Anterior cingulate cortex (tissue), 58 donors: Measurements from ENCODE around the gene UNK.
"Not testable (repeated sequence)": the region's sequence is repeated elsewhere in the genome, so short reads cannot be mapped to it uniquely, and the experiment has no call there.

Experiments used
- DNase-seq, 58 donors: peaks; one replicate each; lab custom pipeline; 2025; lab: John Stamatoyannopoulos, UW

UNK gene

DNA sequence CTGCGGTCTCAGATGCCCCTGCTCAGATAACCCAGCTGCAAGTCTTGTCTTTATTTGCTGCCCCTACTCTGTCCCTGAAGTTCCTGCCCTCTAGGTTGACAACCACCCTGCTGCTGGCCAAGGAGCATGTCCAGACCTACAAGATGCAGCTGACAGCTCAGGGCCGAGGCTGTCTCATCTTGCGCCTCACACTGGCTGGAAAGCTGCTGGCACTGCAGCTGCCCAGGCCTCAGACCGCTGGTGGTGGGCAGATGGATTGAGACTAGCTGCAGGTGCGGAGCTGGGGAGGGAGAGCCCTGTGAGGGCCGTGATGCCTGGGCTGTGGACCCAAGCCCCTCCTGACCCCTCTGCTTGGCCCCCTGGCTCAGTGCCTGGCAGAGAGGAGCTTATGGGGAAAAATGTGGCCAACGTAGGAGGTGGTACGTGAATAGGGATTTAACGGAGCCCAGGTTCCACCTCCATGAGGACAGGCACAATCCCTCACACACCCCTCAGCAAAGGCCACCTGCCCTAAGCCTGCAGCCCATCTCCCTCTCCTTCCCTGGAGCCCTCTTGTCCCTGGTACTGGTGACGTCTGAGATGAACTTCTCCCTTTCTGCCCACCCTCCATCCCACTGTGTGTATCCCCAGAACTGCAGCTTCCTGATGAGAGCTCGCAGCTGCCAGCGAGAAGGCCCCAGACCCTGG is 11.3 kb upstream of the UNK start:
- DNase-seq: no peak

DNA sequence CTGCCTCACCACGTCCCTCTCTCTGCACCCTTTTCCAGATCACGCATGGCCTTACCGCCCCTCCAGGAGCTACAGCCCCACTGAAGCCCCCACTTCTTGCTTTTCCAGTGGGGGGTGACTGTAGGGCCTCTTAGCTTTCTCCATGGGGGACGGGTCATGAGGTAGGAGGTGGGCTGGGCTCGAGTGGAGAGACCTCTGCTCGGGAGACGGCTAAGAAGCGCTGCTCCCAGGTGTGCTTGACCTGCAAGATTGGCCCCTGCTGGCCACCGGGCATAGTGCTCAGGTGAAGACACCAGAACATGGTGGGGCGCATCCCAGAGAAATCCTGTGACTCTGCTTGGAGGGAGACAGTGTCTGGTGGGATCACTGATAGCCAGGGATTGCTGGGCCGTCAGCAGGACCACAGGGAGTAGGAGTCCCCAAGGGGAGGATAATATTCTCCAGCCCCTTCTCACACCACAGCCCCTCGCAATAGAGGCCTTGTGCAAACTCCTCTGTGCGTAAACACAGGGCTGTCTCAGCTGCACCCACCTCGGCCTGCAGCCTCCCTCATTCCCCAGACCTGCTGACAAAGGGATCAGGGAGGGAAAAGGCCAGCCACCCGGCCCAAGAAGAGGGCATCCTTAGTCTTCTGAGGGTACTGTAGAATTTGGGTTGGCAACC is 10.7 kb upstream of the UNK start:
- no peak for DNase-seq

DNA sequence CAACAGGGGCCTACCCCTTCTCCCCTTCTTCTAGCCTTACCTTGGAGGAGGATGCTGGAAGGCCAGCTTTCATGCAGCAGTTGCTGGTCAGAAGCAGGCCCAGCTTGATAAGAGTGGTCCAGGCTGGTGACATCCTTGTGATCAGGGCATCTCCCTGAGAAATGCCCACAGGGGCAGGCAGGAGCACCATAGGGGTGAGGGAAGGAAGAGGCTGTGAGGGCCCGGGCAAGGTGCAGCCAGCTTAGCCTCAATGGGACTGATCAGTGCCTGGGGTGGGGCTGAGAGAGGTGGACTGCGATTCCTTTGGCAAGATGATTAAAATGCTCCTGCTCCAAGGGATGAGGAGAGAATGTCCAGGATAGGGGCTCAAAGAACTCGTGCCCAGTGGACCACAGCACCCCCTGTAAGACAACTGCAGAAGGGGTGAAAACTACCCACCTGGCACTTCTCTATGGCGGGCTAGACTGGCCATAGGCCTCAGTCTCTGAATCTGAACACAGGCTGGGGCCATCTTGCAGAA is 10.1 kb upstream of the UNK start:
- DNase-seq: no peak

DNA sequence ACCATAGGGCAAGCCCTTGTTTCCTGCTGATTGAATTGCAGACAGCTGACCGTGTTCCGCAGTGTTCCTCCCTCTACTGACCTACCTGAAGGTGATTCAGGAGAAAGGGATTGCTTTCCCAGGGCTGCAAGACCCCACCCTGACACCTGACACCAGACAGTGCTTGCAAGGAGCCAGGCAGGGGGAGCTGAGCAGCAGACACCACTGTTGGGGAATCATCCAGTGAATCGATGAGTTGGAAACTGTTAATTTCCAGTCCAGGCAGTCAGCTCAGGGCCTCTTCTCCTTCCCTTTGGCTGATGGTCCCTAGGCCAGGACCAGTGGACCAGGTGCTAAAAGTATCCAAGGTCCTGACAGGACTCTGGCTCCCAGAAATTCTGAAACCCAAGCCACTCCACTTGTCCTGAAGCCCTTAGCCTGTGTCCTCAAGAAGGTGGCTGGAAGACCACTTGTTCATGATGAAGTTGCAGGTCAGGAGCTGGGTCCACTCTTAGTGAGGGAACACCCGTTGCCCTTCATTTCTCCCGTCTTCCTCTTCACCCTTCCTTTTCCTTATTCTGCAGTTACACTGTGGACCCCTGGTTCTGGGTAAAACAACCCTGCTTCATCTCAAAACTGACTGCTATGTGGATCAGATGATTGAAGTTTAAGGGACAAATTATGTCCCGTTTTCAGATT is 9.5 kb upstream of the UNK start:
- DNase-seq: no peak

DNA sequence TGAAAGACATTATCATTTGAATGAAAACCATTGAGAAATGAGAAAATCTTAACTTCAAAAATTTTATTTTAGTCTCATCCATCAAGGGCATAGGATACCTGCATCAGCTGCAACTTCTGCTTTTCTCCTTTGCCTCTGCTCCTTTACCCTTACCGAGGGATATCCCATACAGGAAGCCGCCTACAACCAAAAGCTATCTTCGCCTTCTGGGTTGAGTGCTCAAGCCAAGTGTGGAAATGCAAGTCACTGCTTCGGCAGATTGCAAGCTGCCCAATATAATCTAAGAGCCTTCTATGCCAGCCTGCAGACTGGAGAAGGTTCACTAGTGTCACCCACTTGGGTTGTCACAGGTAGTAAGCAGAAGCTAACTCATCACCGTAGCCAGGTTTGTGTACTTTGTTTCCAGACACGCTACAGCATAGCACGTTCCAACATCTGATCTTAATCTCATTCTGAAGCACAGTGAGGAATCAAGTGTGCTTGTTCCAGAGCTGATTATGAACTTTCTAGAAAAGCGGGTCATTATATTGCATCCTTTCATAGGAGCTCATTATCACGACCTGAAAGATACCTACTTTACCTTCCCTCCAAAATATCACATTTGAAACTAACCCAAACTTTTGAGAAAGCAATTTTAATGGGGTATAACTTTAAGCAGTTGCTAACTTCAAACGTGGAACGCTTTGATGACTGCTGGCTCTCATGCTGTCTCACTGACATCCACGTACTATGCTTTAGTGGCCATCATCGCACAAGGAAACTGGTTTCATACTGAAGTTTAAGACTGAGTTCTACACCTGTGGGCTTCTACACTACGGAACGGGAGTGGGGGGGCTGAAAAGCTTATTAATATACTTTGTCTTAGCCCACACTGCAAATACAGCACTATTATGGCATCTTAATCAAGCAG is 8.0 kb upstream of the UNK start:
- no peak for DNase-seq

DNA sequence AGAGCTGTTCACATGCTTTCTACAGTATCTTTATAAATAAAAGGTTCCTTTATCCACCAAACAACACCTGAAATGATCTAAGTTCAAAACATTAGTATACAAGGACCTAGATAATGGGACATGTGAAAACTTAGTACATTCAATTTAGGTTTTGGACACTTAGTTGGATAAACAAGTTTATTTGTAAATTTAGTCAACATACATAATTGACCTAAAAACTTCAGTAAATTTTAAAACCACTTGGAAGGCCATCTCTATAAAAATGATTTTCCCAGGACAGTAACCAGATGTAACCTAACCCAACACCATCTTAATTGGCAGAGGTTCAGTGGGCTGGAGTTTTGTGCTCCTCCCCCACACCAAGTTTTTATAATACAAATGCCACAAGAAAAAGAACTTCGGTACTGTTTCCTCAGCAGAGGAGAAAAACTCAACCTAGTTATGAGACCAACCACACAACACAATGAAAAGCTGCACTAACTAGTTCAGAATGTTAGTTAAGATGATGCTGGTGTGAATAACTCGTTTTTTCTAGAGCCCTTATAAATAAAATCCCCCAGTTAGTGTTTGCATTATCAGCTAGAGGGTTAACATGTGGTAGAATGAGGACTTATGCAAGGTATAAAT is 7.2 kb upstream of the UNK start:
- no peak for DNase-seq

DNA sequence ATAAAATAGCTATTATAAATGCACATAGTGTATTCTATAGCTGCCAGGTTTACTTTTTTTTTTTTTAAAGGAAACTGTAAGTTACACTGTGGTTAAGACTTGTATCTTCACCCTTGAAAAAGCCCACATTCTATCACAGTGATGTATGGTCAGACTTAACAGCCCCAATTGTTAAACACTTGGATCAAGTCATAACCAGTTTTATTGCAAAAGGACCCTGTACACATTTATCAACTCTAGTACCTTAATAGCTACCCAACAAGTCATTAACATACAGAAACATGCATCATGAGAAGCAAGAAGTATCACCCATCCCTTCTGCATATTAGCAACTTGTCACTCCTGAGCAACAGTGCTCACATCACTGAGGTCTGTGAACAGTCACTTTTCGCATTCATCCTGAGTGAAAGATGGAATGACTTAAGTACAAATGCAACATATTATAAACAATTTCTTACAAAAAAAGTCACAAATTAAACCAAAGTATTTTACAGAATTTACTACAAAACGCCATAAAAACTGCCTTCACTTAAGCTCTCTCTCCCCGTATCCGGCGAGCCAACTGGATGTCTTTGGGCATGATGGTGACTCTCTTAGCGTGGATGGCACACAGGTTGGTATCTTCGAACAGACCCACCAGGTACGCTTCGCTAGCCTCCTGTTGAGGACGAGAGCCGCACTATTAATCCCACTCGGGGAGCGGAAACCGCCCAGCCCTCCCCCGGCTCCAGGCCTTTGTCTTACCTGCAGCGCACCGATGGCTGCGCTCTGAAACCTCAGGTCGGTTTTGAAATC is 6.3 kb upstream of the UNK start:
- DNase-seq: not testable (repeated sequence)

DNA sequence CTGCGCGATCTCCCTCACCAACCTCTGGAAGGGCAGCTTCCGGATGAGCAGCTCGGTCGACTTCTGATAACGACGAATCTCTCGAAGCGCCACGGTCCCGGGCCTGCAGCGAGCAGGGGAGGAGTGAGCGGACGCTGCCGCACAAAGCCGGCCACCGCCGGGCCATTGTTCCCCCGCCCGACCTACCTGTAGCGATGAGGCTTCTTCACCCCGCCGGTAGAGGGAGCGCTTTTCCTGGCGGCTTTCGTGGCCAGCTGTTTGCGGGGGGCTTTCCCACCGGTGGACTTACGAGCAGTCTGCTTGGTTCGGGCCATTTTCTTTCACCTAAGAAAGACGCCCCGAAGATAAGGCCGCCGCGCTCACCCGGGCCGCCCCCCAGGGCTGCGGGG is 5.8 kb upstream of the UNK start:
- no peak for DNase-seq

DNA sequence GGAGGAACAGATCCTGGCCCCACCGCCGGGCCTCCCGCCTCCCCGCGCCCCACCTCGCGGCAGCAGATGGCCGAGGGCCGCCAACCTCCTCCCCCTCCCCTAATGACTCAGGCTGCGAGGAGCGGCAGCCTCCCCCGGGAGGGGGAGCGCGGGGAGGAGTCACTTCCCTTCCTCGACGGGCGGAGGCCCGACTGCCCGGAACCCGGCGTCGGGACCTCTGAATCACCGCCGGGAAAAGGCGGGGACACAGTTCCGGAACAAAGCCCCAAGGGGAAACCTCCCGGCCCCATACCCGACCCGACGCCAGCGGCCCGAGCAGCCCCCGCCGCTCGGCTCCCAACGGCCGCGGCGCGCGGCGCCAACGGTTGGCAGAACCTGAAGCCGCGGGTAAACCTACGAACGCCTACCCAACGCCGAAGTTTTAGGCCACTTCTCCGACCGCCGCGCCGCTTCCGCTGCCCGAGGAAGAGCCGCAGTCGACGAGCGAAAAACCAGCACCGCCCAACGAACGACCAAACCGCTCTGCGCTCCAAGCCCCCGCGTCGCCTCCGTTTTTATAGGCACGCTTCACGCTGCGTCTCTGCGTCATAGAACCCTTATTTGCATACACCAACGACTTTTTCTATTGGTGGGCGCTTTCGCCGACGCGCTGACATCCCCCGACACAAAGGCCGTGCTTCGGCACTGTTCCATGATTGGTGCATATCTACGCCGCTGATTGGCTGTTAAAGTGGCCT is 5.2 kb upstream of the UNK start:
- DNase-seq: peak; percentile 70 to 100 (median 96)

DNA sequence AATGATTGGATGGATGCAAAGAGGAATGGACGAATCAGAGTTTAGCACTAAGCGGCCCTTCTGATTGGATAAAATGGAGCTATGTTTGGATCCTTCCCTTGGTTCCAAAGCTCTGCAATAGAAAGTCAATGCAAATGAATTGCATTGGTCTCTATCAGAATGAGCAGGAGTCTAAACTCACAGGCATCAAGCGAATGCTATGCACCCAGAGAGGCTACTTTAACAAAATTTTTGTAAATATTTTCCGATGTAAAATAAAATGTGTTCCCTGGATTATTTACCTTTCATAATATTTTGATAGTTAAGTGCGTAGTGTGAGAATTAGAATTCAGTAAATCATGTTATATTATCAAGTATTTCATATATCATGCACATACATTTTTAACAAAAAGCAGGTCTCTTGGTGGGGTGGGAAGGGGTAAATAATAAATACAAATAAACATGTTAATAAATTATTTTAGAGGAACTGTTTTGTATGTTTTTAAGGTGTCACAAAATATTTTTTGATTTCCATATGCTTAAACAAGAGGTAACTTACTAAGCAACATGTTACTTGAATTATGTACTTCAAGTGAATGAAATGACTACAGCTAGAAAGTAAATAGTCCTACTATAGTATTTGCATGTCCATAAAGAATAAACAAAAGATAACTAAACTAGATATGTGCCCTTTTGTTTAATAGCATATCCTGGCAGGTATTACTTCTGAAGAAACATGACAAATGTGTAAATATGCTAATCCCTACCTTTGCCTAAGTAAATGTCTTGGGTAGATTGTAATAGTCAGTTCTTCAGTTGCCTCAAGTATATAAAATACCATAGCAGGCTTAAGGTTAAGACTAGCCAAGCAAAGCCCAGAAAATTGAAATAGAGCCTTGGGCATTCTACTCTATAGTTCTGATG is 4.4 kb upstream of the UNK start:
- no peak for DNase-seq

DNA sequence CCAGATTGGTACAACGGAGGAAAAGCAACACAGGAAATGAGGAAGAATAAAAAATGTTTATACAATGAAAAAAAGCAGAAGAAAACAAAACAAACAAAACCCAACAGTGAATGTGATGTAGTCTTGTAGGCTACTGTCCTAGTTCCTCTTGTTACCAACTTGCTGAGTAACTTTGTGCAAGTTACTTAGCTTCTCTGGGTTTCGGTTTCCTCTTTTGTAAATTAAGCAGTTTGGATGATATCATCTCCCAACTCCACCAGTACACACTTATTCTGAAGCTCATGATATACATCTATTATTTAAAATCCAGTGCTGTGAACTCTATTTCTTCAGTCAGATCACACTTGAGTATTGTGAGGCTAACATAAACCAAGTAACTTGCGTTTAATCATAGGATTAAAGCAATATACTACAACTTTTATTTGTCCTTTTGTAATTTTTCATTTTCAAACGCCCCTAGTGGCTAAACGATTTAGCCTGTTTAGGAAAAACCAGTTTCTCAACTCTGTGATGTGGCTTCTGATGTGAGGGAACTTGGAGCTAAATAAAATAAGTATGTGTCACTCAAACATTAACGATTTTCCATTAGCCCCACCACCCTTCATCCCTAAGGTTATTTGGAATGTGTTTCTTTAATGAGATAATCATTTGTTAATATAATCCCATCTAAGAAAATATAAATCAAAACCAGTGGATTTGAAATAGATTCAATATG is 1.4 kb upstream of the UNK start:
- DNase-seq: peak in 1 of 58 donors; percentile 66

DNA sequence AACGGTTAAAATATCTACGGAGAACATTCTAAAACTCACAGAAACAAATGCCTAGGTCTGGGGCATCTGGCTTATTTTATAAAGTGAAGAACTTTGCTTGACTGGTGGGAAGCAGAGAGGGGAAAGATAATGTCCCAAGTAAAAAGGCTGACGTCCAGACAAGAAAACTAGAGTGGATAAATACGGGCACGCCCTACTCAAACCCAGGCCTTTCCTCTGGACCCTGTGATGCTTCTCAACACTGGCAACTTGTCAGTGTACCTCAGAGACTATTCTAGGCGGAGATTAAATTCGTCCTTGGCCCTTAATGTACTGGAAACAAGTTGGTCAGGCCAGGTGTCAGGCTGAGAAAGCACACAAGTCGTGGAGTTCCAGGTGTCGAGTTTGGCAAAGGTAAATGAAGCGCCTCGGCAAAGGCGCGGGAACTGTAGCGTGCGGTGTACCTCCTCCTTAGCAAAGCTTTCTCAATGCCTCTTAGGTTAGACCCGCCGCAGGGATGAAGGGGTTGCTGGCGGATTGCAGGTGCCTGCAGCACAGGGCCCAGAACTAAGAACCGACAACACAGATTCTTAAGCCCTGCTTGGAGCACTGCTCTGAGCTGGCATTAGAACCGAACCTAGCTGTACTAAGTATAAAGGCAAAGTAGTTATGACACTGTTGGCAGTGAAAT is 668 bp upstream of the UNK start:
- DNase-seq: peak in 8 of 58 donors; percentile 43 to 71 (median 61)

DNA sequence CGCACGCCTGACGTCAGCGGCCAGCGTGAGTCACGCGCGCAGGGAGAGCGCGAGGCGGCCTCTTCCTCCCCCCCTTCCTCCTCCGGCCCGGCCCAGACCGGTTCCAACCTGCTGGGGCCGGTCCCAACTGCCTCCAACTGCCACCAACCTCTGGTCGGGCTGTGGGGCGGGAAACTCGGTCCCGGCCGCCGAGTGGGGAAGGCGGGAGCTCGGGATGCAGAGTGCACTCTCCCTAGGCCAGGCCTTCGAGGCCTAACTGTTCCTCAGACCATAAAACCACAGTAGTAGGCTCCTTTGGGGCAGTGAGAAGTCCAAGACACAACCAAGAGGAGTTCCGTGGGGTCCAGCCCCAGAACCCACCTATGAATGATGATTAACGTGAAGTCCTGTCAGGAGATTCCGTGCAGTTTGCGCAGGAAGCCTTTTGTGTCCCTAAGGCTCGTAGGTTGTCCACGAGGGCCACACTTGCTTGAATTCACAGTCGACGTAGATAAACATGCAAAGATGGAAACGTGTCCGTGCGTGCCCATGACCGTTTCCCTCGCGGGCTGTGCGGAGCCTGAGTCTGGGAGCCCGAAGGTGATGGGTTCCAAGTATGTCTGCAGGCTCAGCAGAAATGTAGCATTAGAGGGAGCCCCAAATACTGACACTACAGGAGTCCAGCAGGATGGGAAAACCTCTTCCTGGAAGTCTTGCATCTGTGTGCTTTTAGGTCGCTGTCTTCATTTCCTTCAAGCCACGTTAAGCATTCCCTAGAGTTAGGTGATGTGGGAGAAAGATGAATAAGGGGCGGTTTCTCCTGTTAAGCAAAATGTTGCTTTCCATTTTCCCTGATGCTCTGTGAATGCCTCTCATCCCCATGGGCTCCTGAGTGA is 647 bp downstream of the UNK start:
- peak in 55 of 58 donors; percentile 47 to 99 (median 92) for DNase-seq

DNA sequence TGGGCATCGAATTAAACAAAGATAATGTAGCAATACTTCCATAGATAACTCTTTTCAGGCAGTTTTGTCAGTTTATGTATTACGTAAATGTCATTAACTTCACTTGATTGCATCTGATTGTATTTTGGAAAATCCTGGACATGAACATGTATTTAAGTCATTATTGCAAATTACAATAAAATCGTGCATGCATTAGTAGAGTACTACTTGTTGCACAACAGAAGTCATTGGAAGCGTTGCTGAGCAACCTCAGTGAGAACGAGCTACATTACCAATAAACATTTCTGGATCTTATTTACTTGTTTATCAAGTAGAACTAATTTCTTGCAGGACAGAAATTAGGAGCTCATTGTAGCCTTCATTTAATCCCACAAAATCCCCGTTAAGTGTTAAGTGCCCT is 6.6 kb downstream of the UNK start:
- DNase-seq: no peak

DNA sequence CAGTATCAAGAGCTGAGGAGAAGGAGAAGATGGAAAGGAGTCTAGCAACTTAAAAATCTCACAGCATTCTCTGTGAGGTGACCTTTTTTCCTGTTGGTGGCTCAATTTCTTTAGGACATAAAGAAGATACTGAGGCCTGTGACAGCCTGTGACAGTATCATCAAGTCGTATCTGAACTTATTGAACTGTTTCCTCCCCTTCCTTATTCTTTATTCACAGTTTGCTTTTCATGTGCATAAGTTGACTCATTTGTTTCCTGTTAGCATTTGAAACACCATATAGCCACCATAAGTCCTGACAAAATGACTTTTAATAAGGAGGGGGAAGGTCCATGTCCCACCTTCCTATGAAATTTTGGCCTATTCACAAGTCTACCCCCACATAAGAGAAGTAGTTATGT is 8.9 kb downstream of the UNK start:
- DNase-seq: no peak
